GM21367 (cell line): ENCODE measurements around the gene SLC44A4.
"Not testable (repeated sequence)": the region's sequence is repeated elsewhere in the genome, so short reads cannot be mapped to it uniquely, and the experiment has no call there.

Experiments
- ATAC-seq: cut with Tn5 transposase; IDR thresholded peaks from one replicate; pipeline ENCODE4 v1.9.1; 2021; ENCODE audit not compliant: unreplicated experiment

SLC44A4 gene

GRCh38 chr6:31880616-31881015 lies 1.8 kb upstream of the SLC44A4 start:
- no peak for ATAC-seq

GRCh38 chr6:31879901-31880300 lies 1.1 kb upstream of the SLC44A4 start:
- no peak for ATAC-seq

DNA sequence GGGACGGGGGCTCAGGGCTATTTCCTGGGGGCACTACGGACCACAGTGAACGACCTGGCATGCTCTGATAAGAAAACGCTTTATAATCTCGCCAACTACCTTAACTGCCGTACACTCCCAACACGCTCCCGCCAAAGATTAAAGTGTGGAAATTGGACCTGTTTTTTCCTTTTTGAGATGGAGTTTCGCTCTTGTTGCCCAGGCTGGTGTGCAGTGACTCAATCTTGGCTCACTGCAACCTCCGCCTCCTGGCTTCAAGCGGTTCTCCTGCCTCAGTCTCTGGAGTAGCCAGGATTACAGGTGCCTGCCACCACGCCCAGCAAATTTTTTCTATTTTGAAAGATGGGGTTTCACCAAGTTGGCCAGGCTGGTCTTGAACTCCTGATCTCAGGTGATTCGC lies 346 bp upstream of the SLC44A4 start:
- ATAC-seq, result no peak

DNA sequence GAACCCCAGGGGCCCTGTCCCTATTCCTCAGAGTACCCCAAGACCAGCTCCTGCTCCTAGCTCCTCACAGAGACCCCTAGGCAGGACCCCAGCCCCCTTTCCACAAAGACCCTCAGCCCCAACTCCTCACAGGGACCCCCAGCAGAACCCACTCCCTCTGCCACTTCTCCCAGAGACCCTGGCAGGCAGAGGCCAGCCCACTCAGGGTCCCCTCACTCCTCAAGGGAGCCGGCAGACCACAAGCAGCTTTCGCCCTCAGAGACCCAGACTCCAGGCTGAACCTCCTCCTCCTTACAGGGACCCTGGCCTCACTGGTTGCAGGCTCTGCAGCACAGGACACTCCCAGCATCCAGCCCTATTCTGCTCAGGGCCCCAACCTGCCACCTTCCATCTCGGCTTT lies 575 bp downstream of the SLC44A4 start:
- no peak for ATAC-seq

- ATAC-seq, result no peak
These were observed 1.1 kb downstream of the SLC44A4 start for GRCh38 chr6:31877651-31878161.

DNA sequence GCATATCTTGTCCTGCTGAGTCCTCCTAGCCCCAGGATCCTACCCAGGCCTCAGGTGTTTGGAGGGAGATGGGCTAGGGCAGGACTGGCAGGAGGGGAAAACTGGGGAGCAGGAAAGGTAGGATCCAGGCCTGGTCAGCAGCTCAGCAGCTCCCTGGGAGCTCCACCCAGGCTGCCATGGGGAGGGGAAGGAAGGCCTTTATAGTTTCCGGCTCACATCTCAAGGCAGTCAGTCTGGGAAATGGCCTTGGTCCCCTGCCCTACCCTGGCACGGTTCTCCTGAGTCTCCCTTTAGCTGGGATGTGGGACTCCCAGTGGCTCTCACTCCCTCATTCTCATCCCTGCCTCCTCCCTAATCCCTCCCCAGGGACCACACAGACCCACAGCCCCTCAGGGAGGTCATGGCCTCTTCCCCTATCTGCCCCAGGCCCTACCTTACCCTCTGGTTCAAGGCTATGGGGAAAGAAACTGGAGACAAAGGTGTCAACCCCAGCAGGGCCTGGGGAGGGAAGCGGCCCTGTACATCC lies 1.6 kb downstream of the SLC44A4 start:
- no peak for ATAC-seq

- no peak for ATAC-seq
These were observed 2.4 kb downstream of the SLC44A4 start for GRCh38 chr6:31876357-31876756.

GRCh38 chr6:31875877-31876276 lies 2.9 kb downstream of the SLC44A4 start:
- ATAC-seq, result no peak

DNA sequence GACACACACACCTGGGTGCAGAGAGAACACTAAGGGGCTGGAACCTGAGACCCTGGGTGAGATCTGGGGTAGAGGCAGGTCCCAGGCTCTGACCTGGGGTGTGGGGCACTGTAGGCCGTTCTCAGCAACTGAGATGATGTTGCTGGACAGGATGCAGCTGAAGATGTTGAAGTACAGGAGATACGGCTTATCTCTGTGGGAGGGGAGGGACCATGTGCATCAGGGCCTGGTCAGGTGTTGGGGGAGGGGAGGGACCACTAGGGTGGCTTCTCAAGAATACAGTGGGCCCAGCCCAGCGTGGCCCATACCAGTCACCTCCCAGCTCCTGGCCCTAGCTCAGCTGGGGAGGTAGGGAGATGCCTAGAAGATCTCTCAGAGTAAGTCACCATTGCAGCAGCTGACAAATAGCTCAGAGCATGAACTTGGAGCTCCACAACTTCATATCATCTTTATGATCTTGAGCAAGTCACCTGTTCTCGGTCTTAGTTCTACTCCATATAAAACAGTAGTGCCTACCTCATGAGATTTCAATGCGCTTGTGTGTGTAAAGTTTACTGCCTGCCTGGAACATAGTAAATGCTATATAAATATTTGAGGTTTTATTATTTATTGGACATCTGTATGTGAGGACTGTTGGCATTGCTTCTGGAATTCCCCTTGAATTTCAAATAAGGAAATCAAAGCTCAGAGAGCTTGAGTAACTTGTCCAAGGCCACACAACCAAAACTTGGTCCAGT lies 3.8 kb downstream of the SLC44A4 start:
- ATAC-seq, result no peak

DNA sequence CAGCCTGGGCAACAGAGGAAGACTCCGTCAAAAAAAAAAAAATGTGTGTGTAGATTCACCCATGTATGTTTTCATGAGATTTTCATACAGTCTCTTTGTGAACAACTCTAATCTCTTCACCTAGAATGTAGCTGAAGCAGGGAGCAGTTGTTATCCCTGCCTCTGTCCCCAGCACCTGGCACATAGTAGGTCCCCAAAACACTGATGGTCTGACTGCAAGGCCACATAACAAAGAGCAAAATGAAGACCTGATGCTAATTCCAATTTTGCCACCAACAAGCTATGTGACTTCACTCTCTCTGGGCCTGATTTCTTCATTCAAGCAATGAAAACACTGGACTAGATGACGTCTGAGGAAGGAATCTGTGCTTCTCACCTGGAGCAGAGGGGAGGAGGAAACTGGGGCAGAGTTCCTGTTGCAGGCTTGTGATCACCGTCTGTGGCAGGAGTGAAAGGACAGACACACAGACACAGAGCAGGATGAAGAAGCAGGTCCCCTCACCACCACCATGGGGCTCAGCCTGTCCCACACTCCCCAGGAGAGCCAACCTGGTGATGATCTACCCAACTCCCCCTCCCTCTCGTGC lies 4.6 kb downstream of the SLC44A4 start:
- no peak for ATAC-seq

- ATAC-seq, result no peak
These were observed 7.6 kb downstream of the SLC44A4 start for GRCh38 chr6:31871046-31871659.

- no peak for ATAC-seq
These were observed 8.3 kb downstream of the SLC44A4 start for GRCh38 chr6:31870385-31870921.

GRCh38 chr6:31869343-31869742 lies 9.5 kb downstream of the SLC44A4 start:
- no peak for ATAC-seq

- ATAC-seq, result not testable (repeated sequence)
These were observed 10.2 kb downstream of the SLC44A4 start for GRCh38 chr6:31868658-31868971.

GRCh38 chr6:31865205-31866118 lies 13.3 kb downstream of the SLC44A4 start:
- ATAC-seq, result no peak

- ATAC-seq, result no peak
These were observed 14.0 kb downstream of the SLC44A4 start for GRCh38 chr6:31864818-31865204.

- not testable (repeated sequence) for ATAC-seq
These were observed 14.7 kb downstream of the SLC44A4 start for GRCh38 chr6:31864123-31864562.

DNA sequence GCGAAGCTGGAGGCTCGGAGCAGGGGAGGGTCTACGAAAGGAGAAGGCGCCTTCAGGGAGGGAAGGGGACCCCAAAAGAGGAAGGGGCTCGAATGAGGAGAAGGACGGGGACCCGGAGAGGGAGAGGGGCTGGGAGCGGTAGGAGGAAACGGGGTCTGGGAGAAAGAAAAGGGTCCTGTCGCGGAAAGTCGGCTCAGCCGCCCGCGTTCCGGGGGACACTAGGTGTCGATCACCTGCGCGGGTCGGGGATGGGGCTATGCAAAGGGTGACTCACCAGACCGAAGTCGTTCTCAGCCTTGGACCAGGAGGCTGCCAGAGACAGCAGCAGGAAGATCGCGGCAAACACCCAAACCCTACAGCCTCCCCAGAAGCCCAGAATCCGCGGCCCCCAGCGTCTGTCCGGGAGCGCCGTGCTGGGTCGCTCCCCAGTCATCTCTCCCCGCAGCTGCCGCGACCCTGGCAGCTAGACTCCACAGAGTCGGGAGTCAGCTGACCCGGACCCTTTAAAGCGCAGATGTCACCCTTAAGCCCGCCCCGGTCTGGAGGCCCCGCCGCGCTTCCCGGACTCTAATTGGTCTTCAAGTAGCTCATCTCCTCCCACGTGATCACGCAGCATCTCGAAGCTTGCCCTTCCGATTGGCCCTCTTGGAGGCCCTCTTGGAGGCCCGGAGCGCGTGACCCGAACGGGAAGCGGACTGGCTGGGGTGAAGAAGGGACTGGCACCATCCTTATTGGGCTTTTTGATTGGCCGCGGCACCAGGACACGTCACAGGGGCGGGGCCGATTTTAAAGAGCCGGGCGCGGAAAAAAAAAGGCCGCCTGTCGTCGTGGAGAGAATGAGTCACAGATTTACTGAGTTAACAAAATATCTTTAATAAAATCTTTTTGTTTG lies 16.2 kb downstream of the SLC44A4 start, which contains the start of gene NEU1:
Gene NEU1 (minus strand): TSS at position 478 of the 892 bp plus-strand sequence. CDS start 45 bp downstream, at position 433.
- ATAC-seq, result peak; percentile 87

DNA sequence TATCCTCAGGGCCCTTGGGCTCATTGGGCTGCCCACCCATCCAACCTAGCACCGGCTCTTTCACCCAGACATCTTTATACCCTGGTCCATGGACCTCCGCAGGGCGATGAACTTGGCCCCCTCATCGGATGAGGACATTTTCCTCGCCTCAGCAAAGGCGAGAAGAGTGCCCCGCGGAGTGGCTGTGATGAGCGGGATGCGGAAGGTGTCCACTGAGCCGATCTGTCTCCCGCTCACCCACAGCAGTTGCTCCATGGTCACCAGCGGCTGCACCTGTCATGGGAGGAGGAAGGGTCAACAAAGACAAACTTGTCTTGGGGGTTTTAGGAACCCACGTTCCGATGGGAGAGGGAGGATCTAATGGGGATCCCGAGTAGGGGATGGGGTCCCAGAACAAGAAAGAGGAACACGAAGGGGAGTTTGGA lies 16.9 kb downstream of the SLC44A4 start:
- no peak for ATAC-seq

GRCh38 chr6:31861150-31861549 lies 17.6 kb downstream of the SLC44A4 start:
- no peak for ATAC-seq
